ENCODE data around the gene EIF4B.
"Not testable (repeated sequence)": the region's sequence is repeated elsewhere in the genome, so short reads cannot be mapped to it uniquely, and the experiment has no call there.

Gene EIF4B

DNA sequence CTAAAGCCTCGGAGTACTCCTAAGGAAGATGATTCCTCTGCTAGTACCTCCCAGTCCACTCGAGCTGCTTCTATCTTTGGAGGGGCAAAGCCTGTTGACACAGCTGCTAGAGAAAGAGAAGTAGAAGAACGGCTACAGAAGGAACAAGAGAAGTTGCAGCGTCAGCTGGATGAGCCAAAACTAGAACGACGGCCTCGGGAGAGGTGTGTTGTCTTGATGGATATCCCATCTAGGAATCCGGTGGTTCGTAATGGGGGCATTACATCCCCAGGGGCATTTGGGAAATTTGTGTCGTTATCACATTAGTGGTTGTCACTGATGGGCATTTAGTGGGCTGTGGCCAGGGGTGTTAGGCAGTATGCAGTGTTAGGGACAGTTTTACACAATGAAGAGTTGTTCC lies 27.6 kb downstream of the EIF4B start:
- not testable (repeated sequence) for H2BK5ac ChIP-seq (ENCODE audit: low read length); H2BK15ac ChIP-seq (replicated peaks; ENCODE audit: low read depth); H3K79me1 ChIP-seq (ENCODE audit: low read length); H2BK120ac ChIP-seq (ENCODE audit: low read depth, low read length); H3K18ac ChIP-seq (ENCODE audit: low read length); H2AK5ac ChIP-seq (ENCODE audit: low read length); H3K9ac ChIP-seq (ENCODE audit: low read length); DNase-seq; H3K27ac ChIP-seq (ENCODE audit: low read depth, low read length); H3K4me3 ChIP-seq (ENCODE audit: low read length); H3K27me3 ChIP-seq (ENCODE audit: insufficient read depth, low read length, poor library complexity); H3K79me2 ChIP-seq (ENCODE audit: control insufficient read depth, insufficient read depth, low read length); H3K56ac ChIP-seq (ENCODE audit: low read length); H3K23ac ChIP-seq (ENCODE audit: low read length); H3K4me2 ChIP-seq (ENCODE audit: low read length); H3K4ac ChIP-seq (ENCODE audit: low read depth, low read length); H3K4me1 ChIP-seq (ENCODE audit: control insufficient read depth, low read depth, low read length); H4K8ac ChIP-seq (ENCODE audit: low read depth, low read length); H4K5ac ChIP-seq (ENCODE audit: low read length)
- no CpG with 5 or more reads among the region's 10 CpGs for WGBS (ENCODE audit: extremely low coverage, insufficient coverage, low lambda C conversion rate)
- peaks cover 21% of the 10 kb centered on the region for H3K36me3 ChIP-seq (ENCODE audit: control insufficient read depth, insufficient read depth, low read length)

DNA sequence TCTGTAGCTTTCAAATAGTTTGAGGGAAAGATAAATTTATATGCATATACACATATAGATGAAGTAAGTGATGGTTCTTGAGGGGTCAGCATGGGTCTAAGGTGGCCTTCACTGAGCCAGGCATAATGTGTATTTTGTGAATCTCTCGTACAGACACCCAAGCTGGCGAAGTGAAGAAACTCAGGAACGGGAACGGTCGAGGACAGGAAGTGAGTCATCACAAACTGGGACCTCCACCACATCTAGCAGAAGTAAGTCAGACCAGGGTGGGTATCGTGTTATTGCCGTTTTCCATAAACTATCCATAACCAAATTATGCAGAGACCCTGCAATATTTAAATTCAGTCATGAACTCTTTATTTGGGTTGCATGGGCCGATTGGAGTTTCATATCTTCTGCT lies 28.2 kb downstream of the EIF4B start:
- no peak overlapping the region for H3K27ac ChIP-seq (ENCODE audit: low read depth, low read length)
- no CpG with 5 or more reads among the region's 8 CpGs for WGBS (ENCODE audit: extremely low coverage, insufficient coverage, low lambda C conversion rate)

DNA sequence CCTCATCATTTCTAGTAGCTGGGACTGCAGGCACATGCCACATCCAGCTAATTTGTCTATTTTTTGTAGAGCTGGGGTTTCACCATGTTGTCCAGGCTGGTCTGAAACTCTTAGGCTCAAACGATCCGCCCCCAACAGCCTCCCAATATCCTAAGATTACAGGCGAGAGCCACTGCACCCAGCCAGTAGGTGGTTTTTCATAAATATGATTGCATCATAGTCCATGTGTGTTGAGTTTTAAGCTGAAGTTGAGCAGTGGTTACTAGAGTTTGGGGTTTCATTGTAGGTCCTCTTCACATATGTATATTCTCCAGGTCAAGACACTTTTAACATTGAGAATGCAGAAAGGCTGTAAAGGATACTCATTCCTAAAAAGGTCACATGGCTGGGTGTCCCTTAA lies 30.5 kb downstream of the EIF4B start:
- Histone ChIP-seq H3K23ac (ENCODE audit: low read length) (no peak overlapping the region), H3K9ac (ENCODE audit: low read length) (no peak overlapping the region), H3K4me1 (ENCODE audit: control insufficient read depth, low read depth, low read length) (no peaks in the 10 kb centered on the region), H3K4ac (ENCODE audit: low read depth, low read length) (no peak overlapping the region), H3K18ac (ENCODE audit: low read length) (no peak overlapping the region), H3K79me1 (ENCODE audit: low read length) (peaks cover 2% of the 10 kb centered on the region), H3K36me3 (ENCODE audit: control insufficient read depth, insufficient read depth, low read length) (peaks cover 23% of the 10 kb centered on the region), H4K5ac (ENCODE audit: low read length) (no peak overlapping the region), H3K56ac (ENCODE audit: low read length) (no peak overlapping the region), H3K27me3 (ENCODE audit: insufficient read depth, low read length, poor library complexity) (no peaks in the 10 kb centered on the region), H3K27ac (ENCODE audit: low read depth, low read length) (no peak overlapping the region), H2BK120ac (ENCODE audit: low read depth, low read length) (no peak overlapping the region), H3K4me3 (ENCODE audit: low read length) (no peak overlapping the region), H2AK5ac (ENCODE audit: low read length) (no peak overlapping the region), H4K8ac (ENCODE audit: low read depth, low read length) (no peak overlapping the region), H2BK15ac (replicated peaks; ENCODE audit: low read depth) (no peak overlapping the region), H2BK5ac (ENCODE audit: low read length) (no peak overlapping the region), H3K4me2 (ENCODE audit: low read length) (no peak overlapping the region), H3K79me2 (ENCODE audit: control insufficient read depth, insufficient read depth, low read length) (no peaks in the 10 kb centered on the region)
- WGBS (ENCODE audit: extremely low coverage, insufficient coverage, low lambda C conversion rate): no CpG with 5 or more reads among the region's 3 CpGs
- DNase-seq: no peak

More for the DNA sequence above, 28.2 kb downstream of the EIF4B start:
- Histone ChIP-seq H2BK15ac (replicated peaks; ENCODE audit: low read depth) (no peak overlapping the region), H4K8ac (ENCODE audit: low read depth, low read length) (no peak overlapping the region), H3K18ac (ENCODE audit: low read length) (no peak overlapping the region), H3K4ac (ENCODE audit: low read depth, low read length) (no peak overlapping the region), H4K5ac (ENCODE audit: low read length) (no peak overlapping the region), H3K56ac (ENCODE audit: low read length) (no peak overlapping the region), H2BK5ac (ENCODE audit: low read length) (no peak overlapping the region), H3K9ac (ENCODE audit: low read length) (no peak overlapping the region), H3K79me2 (ENCODE audit: control insufficient read depth, insufficient read depth, low read length) (peaks cover 4% of the 10 kb centered on the region), H3K4me1 (ENCODE audit: control insufficient read depth, low read depth, low read length) (no peaks in the 10 kb centered on the region), H2AK5ac (ENCODE audit: low read length) (no peak overlapping the region), H3K23ac (ENCODE audit: low read length) (no peak overlapping the region), H2BK120ac (ENCODE audit: low read depth, low read length) (no peak overlapping the region), H3K27me3 (ENCODE audit: insufficient read depth, low read length, poor library complexity) (no peaks in the 10 kb centered on the region), H3K4me3 (ENCODE audit: low read length) (no peak overlapping the region), H3K79me1 (ENCODE audit: low read length) (peaks cover 7% of the 10 kb centered on the region), H3K36me3 (ENCODE audit: control insufficient read depth, insufficient read depth, low read length) (peaks cover 27% of the 10 kb centered on the region), H3K4me2 (ENCODE audit: low read length) (no peak overlapping the region)
- no peak for DNase-seq

GRCh38 chr12:53039851-53040250 lies 33.6 kb downstream of the EIF4B start:
- H3K79me2 ChIP-seq (ENCODE audit: control insufficient read depth, insufficient read depth, low read length): no peaks in the 10 kb centered on the region
- H3K36me3 ChIP-seq (ENCODE audit: control insufficient read depth, insufficient read depth, low read length): peaks cover 20% of the 10 kb centered on the region

DNA sequence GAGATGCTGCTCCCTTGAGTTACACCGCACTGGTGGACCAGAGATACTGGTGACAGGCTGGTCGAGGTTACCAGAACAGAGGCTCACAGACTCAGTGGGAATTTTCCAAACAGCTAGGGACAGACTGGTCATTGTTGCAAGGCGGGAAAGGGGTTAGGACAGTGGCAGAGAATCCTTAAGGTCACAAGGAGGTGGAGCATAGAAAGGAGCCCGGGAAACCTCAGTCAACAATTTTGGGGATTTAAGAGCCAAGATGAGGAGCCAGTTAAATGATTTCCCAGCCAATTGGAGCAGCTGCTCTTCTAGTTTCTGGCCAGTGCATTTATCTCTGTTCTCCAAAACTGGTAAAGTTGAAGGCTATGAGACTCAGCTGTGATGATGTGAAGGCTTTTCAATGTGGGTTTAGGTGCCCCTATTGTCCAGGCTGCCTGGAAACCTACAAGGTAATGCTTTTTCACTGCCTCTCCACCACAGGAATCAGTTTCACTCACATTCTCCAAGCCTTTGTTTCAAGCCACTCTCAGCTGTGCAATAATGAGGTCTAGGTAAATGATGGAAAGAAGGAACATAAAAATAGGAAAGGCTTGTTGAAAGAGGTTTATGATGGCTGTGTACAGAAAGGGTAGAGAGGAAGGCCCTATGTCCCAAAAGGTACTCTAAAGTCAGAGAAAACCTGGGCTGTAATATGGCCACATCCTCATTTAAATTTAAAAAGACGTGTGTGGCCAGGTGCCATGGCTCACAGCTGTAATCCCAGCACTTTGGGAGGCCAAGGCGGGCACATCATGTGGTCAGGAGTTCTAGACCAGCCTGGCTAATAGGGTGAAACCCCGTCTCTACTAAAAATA lies 36.6 kb downstream of the EIF4B start:
- Histone ChIP-seq H2AK5ac (ENCODE audit: low read length) (no peak overlapping the region), H3K27ac (ENCODE audit: low read depth, low read length) (no peak overlapping the region), H3K18ac (ENCODE audit: low read length) (no peak overlapping the region), H3K4me3 (ENCODE audit: low read length) (no peak overlapping the region), H3K4ac (ENCODE audit: low read depth, low read length) (no peak overlapping the region), H4K5ac (ENCODE audit: low read length) (no peak overlapping the region), H2BK15ac (replicated peaks; ENCODE audit: low read depth) (no peak overlapping the region), H3K4me1 (ENCODE audit: control insufficient read depth, low read depth, low read length) (peaks cover 15% of the 10 kb centered on the region), H4K8ac (ENCODE audit: low read depth, low read length) (no peak overlapping the region), H3K56ac (ENCODE audit: low read length) (no peak overlapping the region), H3K9ac (ENCODE audit: low read length) (no peak overlapping the region), H3K23ac (ENCODE audit: low read length) (no peak overlapping the region), H3K27me3 (ENCODE audit: insufficient read depth, low read length, poor library complexity) (no peaks in the 10 kb centered on the region), H3K79me2 (ENCODE audit: control insufficient read depth, insufficient read depth, low read length) (no peaks in the 10 kb centered on the region), H3K79me1 (ENCODE audit: low read length) (no peaks in the 10 kb centered on the region), H2BK120ac (ENCODE audit: low read depth, low read length) (no peak overlapping the region), H3K36me3 (ENCODE audit: control insufficient read depth, insufficient read depth, low read length) (peaks cover 9% of the 10 kb centered on the region), H2BK5ac (ENCODE audit: low read length) (no peak overlapping the region), H3K4me2 (ENCODE audit: low read length) (no peak overlapping the region)
- WGBS (ENCODE audit: extremely low coverage, insufficient coverage, low lambda C conversion rate): no CpG with 5 or more reads among the region's 7 CpGs
- no peak for DNase-seq

More at GRCh38 chr12:53039851-53040250, 33.6 kb downstream of the EIF4B start:
- no peak overlapping the region for H2BK120ac ChIP-seq (ENCODE audit: low read depth, low read length)
- DNase-seq: no peak
- no peak overlapping the region for H3K4me3 ChIP-seq (ENCODE audit: low read length)
- H3K18ac ChIP-seq (ENCODE audit: low read length): no peak overlapping the region
- H3K56ac ChIP-seq (ENCODE audit: low read length): no peak overlapping the region
- no peak overlapping the region for H3K4ac ChIP-seq (ENCODE audit: low read depth, low read length)
- H2BK15ac ChIP-seq (replicated peaks; ENCODE audit: low read depth): no peak overlapping the region
- no peak overlapping the region for H2BK5ac ChIP-seq (ENCODE audit: low read length)
- no peak overlapping the region for H3K9ac ChIP-seq (ENCODE audit: low read length)
- no peaks in the 10 kb centered on the region for H3K79me1 ChIP-seq (ENCODE audit: low read length)
- no peak overlapping the region for H4K8ac ChIP-seq (ENCODE audit: low read depth, low read length)
- no peaks in the 10 kb centered on the region for H3K27me3 ChIP-seq (ENCODE audit: insufficient read depth, low read length, poor library complexity)
- H2AK5ac ChIP-seq (ENCODE audit: low read length): no peak overlapping the region
- H4K5ac ChIP-seq (ENCODE audit: low read length): no peak overlapping the region
- no CpG with 5 or more reads among the region's 4 CpGs for WGBS (ENCODE audit: extremely low coverage, insufficient coverage, low lambda C conversion rate)
- H3K4me1 ChIP-seq (ENCODE audit: control insufficient read depth, low read depth, low read length): peaks cover 6% of the 10 kb centered on the region
- no peak overlapping the region for H3K23ac ChIP-seq (ENCODE audit: low read length)
- no peak overlapping the region for H3K4me2 ChIP-seq (ENCODE audit: low read length)
- H3K27ac ChIP-seq (ENCODE audit: low read depth, low read length): no peak overlapping the region
